Adrenal gland (tissue), 5 donors: Measurements from ENCODE around the gene MRPL9.

Experiments
- POLR2A ChIP-seq, 2 donors: fragments of 450-650 bp; IDR thresholded peaks; one replicate each; pipeline ENCODE4 v1.6.1; 2017; ENCODE audit warnings: antibody characterized with exemption in 2 of 2, mild to moderate bottlenecking in 2 of 2, moderate library complexity in 1 of 2
- TF ChIP-seq, protein P1 (sequence below), 6 experiments: fragments of 450-650 bp in 4 of 6; fragments of 200-600 bp in 2 of 6; sonication (generic) in 1 of 6; IDR thresholded peaks; 1 replicate in 5 of 6; 2 replicates in 1 of 6; pipeline versions ENCODE4 v1.5.1 to v1.8.0; 2016 to 2021; ENCODE audit warnings: antibody characterized with exemption in 6 of 6, mild to moderate bottlenecking in 2 of 6, moderate library complexity in 1 of 6
- donor health status: DM: no; HTN: no; CAD: no.

DNA sequence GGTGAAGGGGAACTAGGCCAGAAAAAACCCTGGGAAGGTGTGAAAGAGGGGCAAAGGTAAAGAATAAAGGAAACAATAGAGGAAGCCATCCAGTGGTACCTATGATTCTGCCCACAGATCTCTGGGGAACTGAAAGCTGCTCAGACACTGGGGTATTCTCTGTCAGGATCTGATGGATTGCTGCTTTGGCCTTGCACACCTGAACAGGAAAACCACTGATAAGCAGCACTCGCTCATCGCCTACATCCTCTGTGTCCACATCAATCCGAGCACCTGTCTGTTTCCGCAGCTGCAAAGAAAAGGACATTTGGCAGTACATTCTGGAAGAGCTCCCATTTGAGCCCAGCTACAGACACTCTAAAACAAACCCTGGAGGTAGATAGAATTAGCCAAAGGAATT, 16.6 kb upstream of the MRPL9 start:
- TF ChIP-seq, protein P1, sequence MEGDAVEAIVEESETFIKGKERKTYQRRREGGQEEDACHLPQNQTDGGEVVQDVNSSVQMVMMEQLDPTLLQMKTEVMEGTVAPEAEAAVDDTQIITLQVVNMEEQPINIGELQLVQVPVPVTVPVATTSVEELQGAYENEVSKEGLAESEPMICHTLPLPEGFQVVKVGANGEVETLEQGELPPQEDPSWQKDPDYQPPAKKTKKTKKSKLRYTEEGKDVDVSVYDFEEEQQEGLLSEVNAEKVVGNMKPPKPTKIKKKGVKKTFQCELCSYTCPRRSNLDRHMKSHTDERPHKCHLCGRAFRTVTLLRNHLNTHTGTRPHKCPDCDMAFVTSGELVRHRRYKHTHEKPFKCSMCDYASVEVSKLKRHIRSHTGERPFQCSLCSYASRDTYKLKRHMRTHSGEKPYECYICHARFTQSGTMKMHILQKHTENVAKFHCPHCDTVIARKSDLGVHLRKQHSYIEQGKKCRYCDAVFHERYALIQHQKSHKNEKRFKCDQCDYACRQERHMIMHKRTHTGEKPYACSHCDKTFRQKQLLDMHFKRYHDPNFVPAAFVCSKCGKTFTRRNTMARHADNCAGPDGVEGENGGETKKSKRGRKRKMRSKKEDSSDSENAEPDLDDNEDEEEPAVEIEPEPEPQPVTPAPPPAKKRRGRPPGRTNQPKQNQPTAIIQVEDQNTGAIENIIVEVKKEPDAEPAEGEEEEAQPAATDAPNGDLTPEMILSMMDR (IDR thresholded peaks at IDR 0.05) = no peak
- no peak for TF ChIP-seq POLR2A (IDR thresholded peaks at IDR 0.05)
